HEK293 (cell line): ENCODE measurements around the gene VAMP5.

Experiments used
- CTCF ChIA-PET: fragments of 350-600 bp; formaldehyde crosslinking; extraction: SDS; loops from one replicate; lab custom pipeline; 2021; ENCODE audit warnings: antibody characterized with exemption; lab: Yijun Ruan, JAX
- POLR2A ChIA-PET: fragments of 300-600 bp; formaldehyde crosslinking; extraction: SDS; loops from one replicate; lab custom pipeline; 2020; ENCODE audit warnings: antibody characterized with exemption, inconsistent platforms; lab: Yijun Ruan, JAX
- H3K27ac ChIP-seq: fragments of 200-500 bp; sonication (Bioruptor generic); 2 replicates; pipeline ENCODE4 v1.5.1; 2014; ENCODE audit warnings: low read depth, low read length, control low read depth, inconsistent platforms; ENCODE audit errors: extremely low read depth
- H3K36me3 ChIP-seq, 2 experiments: fragments of 200-500 bp in 1 of 2; sonication (Bioruptor generic) in 1 of 2; 1 replicate in 1 of 2; 2 replicates in 1 of 2; pipeline ENCODE4 v1.5.1; 2014 to 2017; ENCODE audit warnings: inconsistent platforms in 2 of 2, low read length in 2 of 2; ENCODE audit not compliant: control insufficient read depth in 2 of 2, insufficient read depth in 1 of 2
- H3K4me1 ChIP-seq: fragments of 200-500 bp; sonication (Bioruptor generic); 2 replicates; pipeline ENCODE4 v1.5.1; 2014; ENCODE audit warnings: mild to moderate bottlenecking, low read length, inconsistent platforms; ENCODE audit not compliant: control insufficient read depth, insufficient read depth
- H3K4me3 ChIP-seq: 2 replicates; pipeline ENCODE4 v1.5.1; 2011; ENCODE audit warnings: low read depth, mild to moderate bottlenecking, control low read depth, low read length, moderate library complexity
- H3K9me3 ChIP-seq: fragments of 200-500 bp; sonication (Bioruptor generic); 2 replicates; pipeline ENCODE4 v1.5.1; 2014; ENCODE audit warnings: low read depth, low read length, inconsistent platforms; ENCODE audit not compliant: control insufficient read depth, insufficient read depth
- IKZF3 ChIP-seq: fragments of 450-650 bp; IDR thresholded peaks from 2 replicates; pipeline ENCODE4 v1.5.0; 2018; ENCODE audit warnings: missing biosample characterization, mild to moderate bottlenecking, missing genetic modification characterization, moderate library complexity
- KLF1 ChIP-seq: fragments of 450-650 bp; formaldehyde crosslinking; IDR thresholded peaks from 2 replicates; pipeline ENCODE4 v1.5.1; 2016; ENCODE audit warnings: missing biosample characterization, missing genetic modification characterization
- KLF16 ChIP-seq: fragments of 450-650 bp; formaldehyde crosslinking; IDR thresholded peaks from 2 replicates; pipeline ENCODE4 v1.5.1; 2017; ENCODE audit warnings: missing biosample characterization, missing genetic modification characterization
- KLF17 ChIP-seq: fragments of 450-650 bp; formaldehyde crosslinking; IDR thresholded peaks from 2 replicates; pipeline ENCODE4 v1.5.1; 2016; ENCODE audit warnings: missing biosample characterization, missing genetic modification characterization
- KLF8 ChIP-seq: fragments of 450-650 bp; formaldehyde crosslinking; IDR thresholded peaks from 2 replicates; pipeline ENCODE4 v1.5.1; 2016; ENCODE audit warnings: missing biosample characterization, missing genetic modification characterization
- YY2 ChIP-seq: fragments of 450-650 bp; formaldehyde crosslinking; IDR thresholded peaks from 2 replicates; pipeline ENCODE4 v1.5.1; 2016; ENCODE audit warnings: missing biosample characterization, missing genetic modification characterization
- ZBTB11 ChIP-seq: fragments of 450-650 bp; formaldehyde crosslinking; conservative IDR thresholded peaks from 2 replicates; pipeline ENCODE4 v1.5.1; 2016; ENCODE audit warnings: low read depth, missing biosample characterization, missing genetic modification characterization
- ZBTB20 ChIP-seq: fragments of 450-650 bp; formaldehyde crosslinking; IDR thresholded peaks from 2 replicates; pipeline ENCODE4 v1.5.1; 2016; ENCODE audit warnings: missing biosample characterization, missing genetic modification characterization
- ZIC2 ChIP-seq: fragments of 450-650 bp; formaldehyde crosslinking; IDR thresholded peaks from 2 replicates; pipeline ENCODE4 v1.5.1; 2016; ENCODE audit warnings: missing biosample characterization, missing genetic modification characterization
- ZNF155 ChIP-seq: fragments of 450-650 bp; formaldehyde crosslinking; IDR thresholded peaks from 2 replicates; pipeline ENCODE4 v1.5.1; 2016; ENCODE audit warnings: missing biosample characterization, missing genetic modification characterization
- ZNF175 ChIP-seq: fragments of 450-650 bp; formaldehyde crosslinking; IDR thresholded peaks from 2 replicates; pipeline ENCODE4 v1.5.1; 2016; ENCODE audit warnings: missing biosample characterization, missing genetic modification characterization
- ZNF2 ChIP-seq: fragments of 450-650 bp; formaldehyde crosslinking; IDR thresholded peaks from 2 replicates; pipeline ENCODE4 v1.5.1; 2016; ENCODE audit warnings: missing biosample characterization, missing genetic modification characterization
- ZNF23 ChIP-seq: fragments of 450-650 bp; formaldehyde crosslinking; IDR thresholded peaks from 2 replicates; pipeline ENCODE4 v1.5.1; 2016; ENCODE audit warnings: missing biosample characterization, missing genetic modification characterization, borderline replicate concordance
- ZNF248 ChIP-seq: fragments of 450-650 bp; formaldehyde crosslinking; IDR thresholded peaks from 2 replicates; pipeline ENCODE4 v1.5.1; 2017; ENCODE audit warnings: missing biosample characterization, missing genetic modification characterization
- ZNF391 ChIP-seq: fragments of 450-650 bp; formaldehyde crosslinking; IDR thresholded peaks from 2 replicates; pipeline ENCODE4 v1.5.1; 2016; ENCODE audit warnings: low read depth, missing biosample characterization, missing genetic modification characterization, borderline replicate concordance
- ZNF426 ChIP-seq: fragments of 450-650 bp; formaldehyde crosslinking; IDR thresholded peaks from 2 replicates; pipeline ENCODE4 v1.5.1; 2017; ENCODE audit warnings: missing biosample characterization, missing genetic modification characterization, mild to moderate bottlenecking, inconsistent platforms, moderate library complexity
- ZNF530 ChIP-seq: fragments of 450-650 bp; formaldehyde crosslinking; IDR thresholded peaks from 2 replicates; pipeline ENCODE4 v1.5.1; 2016; ENCODE audit warnings: low read depth, missing biosample characterization, missing genetic modification characterization
- ZNF560 ChIP-seq: fragments of 450-650 bp; formaldehyde crosslinking; IDR thresholded peaks from 2 replicates; pipeline ENCODE4 v1.5.1; 2017; ENCODE audit warnings: missing biosample characterization, missing genetic modification characterization, borderline replicate concordance
- ZNF658 ChIP-seq: fragments of 450-650 bp; formaldehyde crosslinking; IDR thresholded peaks from 2 replicates; pipeline ENCODE4; 2016; ENCODE audit warnings: missing biosample characterization, missing genetic modification characterization
- ZNF670 ChIP-seq: fragments of 450-650 bp; formaldehyde crosslinking; IDR thresholded peaks from 2 replicates; pipeline ENCODE4 v1.5.1; 2016; ENCODE audit warnings: missing biosample characterization, missing genetic modification characterization, low read depth
- ZNF677 ChIP-seq: fragments of 450-650 bp; IDR thresholded peaks from 2 replicates; pipeline ENCODE4 v1.5.0; 2018; ENCODE audit warnings: missing biosample characterization, mild to moderate bottlenecking, missing genetic modification characterization, moderate library complexity
- ZNF747 ChIP-seq: fragments of 450-650 bp; formaldehyde crosslinking; IDR thresholded peaks from 2 replicates; pipeline ENCODE4 v1.5.1; 2016; ENCODE audit warnings: missing biosample characterization, missing genetic modification characterization
- ZNF777 ChIP-seq: fragments of 450-650 bp; formaldehyde crosslinking; IDR thresholded peaks from 2 replicates; pipeline ENCODE4 v1.5.1; 2017; ENCODE audit warnings: missing biosample characterization, missing genetic modification characterization, borderline replicate concordance
- ZSCAN23 ChIP-seq: fragments of 450-650 bp; formaldehyde crosslinking; IDR thresholded peaks from 2 replicates; pipeline ENCODE4 v1.5.1; 2016; ENCODE audit warnings: missing biosample characterization, missing genetic modification characterization

Gene VAMP5

GRCh38 chr2:85621338-85621737 lies 37.1 kb downstream of the VAMP5 start:
- peaks cover 8% of the 10 kb centered on the region for H3K4me1 ChIP-seq
- TF ChIP-seq ZNF426 (tag by site-specific recombination) (no peak), ZNF658 (no peak)
- ChIA-PET POLR2A (interaction anchor here (1.6 kb wide), 1 partner anchor 83 kb away, joined by 4 read pairs; the partner anchor contains the start of gene MAT2A), CTCF (interaction anchor here (4.2 kb wide), 1 partner anchor 15 kb away, joined by 35 read pairs; no protein-coding TSS in a partner anchor)
- no peaks in the 10 kb centered on the region for H3K9me3 ChIP-seq
- peaks cover 71 to 75% of the 10 kb centered on the region in 2 experiments for H3K36me3 ChIP-seq
- H3K4me3 ChIP-seq, result no peak overlapping the region
- no peak overlapping the region for H3K27ac ChIP-seq

- POLR2A ChIA-PET, result no interaction called here
- peaks cover 86 to 89% of the 10 kb centered on the region in 2 experiments for H3K36me3 ChIP-seq
Measured at GRCh38 chr2:85623991-85624390, 39.8 kb downstream of the VAMP5 start.

GRCh38 chr2:85628658-85629057 lies 44.4 kb downstream of the VAMP5 start:
- Histone ChIP-seq H3K36me3 (peaks cover 92 to 97% of the 10 kb centered on the region in 2 experiments), H3K9me3 (no peaks in the 10 kb centered on the region), H3K4me3 (no peak overlapping the region), H3K4me1 (no peaks in the 10 kb centered on the region), H3K27ac (no peak overlapping the region)
- TF ChIP-seq ZNF777 (tag by site-specific recombination) (no peak), ZIC2 (tag by site-specific recombination) (no peak), ZNF677 (tag by site-specific recombination) (no peak), KLF1 (tag by site-specific recombination) (no peak), ZNF391 (tag by site-specific recombination) (no peak)
- POLR2A ChIA-PET, result interaction anchor here (0.7 to 1.2 kb wide), 2 partner anchors 13 to 1161 kb away, joined by 3 read pairs; partner anchors contain the start of gene USP39
- CTCF ChIA-PET, result interaction anchor here (3.6 kb wide), 1 partner anchor 8 kb away, joined by 29 read pairs; no protein-coding TSS in a partner anchor

More at GRCh38 chr2:85623991-85624390, 39.8 kb downstream of the VAMP5 start:
- Histone ChIP-seq H3K4me3 (no peak overlapping the region), H3K9me3 (no peaks in the 10 kb centered on the region), H3K4me1 (no peaks in the 10 kb centered on the region), H3K27ac (no peak overlapping the region)
- CTCF ChIA-PET, result interaction anchor here (0.7 kb wide), 1 partner anchor 102 kb away, joined by 3 read pairs; no protein-coding TSS in a partner anchor
- TF ChIP-seq ZNF530 (tag by site-specific recombination) (no peak), ZNF747 (tag by site-specific recombination) (no peak), YY2 (tag by site-specific recombination) (no peak), ZNF155 (tag by site-specific recombination) (no peak), IKZF3 (tag by site-specific recombination) (no peak), ZBTB20 (tag by site-specific recombination) (no peak), ZNF175 (tag by site-specific recombination) (no peak), ZSCAN23 (tag by site-specific recombination) (no peak), ZNF560 (tag by site-specific recombination) (no peak), KLF8 (tag by site-specific recombination) (no peak)
- TF ChIP-seq, all 188 proteins: peak for 0

GRCh38 chr2:85631316-85631715 lies 47.1 kb downstream of the VAMP5 start:
- ChIA-PET CTCF (interaction anchor here (0.5 to 0.6 kb wide), 3 partner anchors 9 to 103 kb away, joined by 3 to 4 read pairs (median 3); no protein-coding TSS in a partner anchor), POLR2A (interaction anchor here (0.6 kb wide), 1 partner anchor 67 kb away, joined by 3 read pairs; no protein-coding TSS in a partner anchor)
- Histone ChIP-seq H3K4me1 (no peaks in the 10 kb centered on the region), H3K4me3 (no peak overlapping the region), H3K9me3 (no peaks in the 10 kb centered on the region), H3K36me3 (peaks cover 90 to 95% of the 10 kb centered on the region in 2 experiments), H3K27ac (no peak overlapping the region)
- TF ChIP-seq KLF17 (tag by site-specific recombination), result no peak
- TF ChIP-seq ZNF670, result no peak
- no peak for TF ChIP-seq ZNF248 (tag by site-specific recombination)
- no peak for TF ChIP-seq ZNF2 (tag by site-specific recombination)
- TF ChIP-seq ZBTB11 (tag by site-specific recombination), result no peak
- no peak for TF ChIP-seq ZNF658
- TF ChIP-seq KLF16 (tag by site-specific recombination), result no peak
- TF ChIP-seq ZNF23, result no peak
